NCI-H2171 treated with DMSO at 0.1 percent for 48 hours (cell line): ENCODE measurements around the gene METTL24.
"Not testable (repeated sequence)": the region's sequence is repeated elsewhere in the genome, so short reads cannot be mapped to it uniquely, and the experiment has no call there.

ENCODE experiments used
- DNase-seq: peaks from one replicate; lab custom pipeline; 2025; lab: John Stamatoyannopoulos, UW

METTL24 gene

GRCh38 chr6:110315207-110315868 is 42.8 kb downstream of the METTL24 start:
- no peak for DNase-seq

DNA sequence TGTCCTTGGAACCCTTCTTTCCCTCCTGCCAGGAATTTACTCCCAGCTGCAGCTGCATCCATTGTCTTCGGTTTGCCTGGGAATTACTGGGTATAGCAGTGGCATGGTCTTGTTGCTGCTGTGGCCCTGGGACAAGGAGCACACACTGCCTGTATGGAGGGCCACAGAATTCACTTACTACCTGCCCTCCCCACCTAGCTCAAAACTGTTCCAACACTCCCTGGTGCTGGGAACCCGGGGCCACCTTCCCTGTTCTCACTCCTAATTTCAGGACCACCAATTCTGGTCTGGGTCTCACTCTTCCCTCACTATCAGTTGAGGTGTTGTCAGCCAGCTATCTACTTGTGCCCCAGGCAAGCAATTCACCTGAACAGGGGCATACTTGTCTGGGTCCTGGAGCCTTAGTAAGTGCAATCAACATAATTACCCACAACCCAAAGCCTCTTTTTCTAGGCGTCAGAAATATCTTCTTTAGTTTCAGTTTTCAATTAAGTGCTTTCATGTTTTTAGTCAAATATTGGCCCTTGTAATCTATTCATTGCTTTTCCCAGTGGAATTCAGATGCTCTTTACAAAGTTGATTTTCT is 47.2 kb downstream of the METTL24 start:
- DNase-seq: no peak

DNA sequence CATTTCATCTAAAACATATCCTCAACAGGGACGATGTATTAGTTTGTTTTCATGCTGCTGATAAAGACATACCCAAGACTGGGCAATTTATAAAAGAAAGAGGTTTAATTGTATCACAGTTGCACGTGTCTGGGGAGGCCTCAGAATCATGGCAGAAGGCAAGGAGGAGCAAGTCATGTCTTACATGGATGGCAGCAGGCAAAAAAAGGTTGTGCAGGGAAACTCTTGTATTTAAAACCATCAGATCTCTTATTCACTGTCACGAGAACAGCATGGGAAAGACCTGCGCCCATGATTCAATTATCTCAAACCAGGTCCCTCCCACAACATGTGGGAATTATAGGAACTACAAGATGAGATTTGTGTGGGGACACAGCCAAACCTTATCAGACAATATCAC is 48.7 kb downstream of the METTL24 start:
- DNase-seq: not testable (repeated sequence)

DNA sequence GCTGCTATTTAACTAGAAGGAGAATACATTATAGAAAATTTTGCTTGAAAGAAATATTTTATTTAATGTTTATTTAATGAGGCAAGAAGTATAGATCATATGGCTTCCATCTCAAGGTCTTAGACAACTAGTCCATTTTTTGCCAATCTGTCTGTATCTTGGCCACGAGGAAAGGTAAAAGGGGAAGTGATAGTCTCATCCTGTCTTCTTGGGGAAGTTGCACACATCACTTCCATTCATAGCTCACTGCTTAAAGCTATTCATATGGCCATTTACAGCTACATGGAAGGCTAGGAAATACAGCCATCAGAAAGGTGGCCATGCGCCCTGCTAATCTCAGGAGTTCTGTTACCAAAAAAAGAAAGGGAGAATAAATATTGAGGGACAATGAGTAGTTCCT is 50.8 kb downstream of the METTL24 start:
- no peak for DNase-seq

DNA sequence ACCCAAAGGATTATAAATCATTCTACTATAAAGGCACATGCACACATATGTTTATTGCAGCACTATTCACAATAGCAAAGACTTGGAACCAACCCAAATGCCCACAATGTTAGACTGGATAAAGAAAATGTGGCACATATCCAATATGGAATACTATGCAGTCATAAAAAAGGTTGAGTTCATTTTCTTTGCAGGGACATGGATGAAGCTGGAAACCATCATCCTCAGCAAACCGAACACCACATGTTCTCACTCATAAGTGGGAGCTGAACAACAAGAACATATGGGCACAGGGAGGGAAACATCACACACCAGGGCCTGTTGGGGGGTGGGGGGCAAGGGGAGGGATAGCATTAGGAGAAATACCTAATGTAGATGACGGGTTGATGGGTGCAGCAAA is 52.3 kb downstream of the METTL24 start:
- DNase-seq: not testable (repeated sequence)

GRCh38 chr6:110303692-110304091 is 54.5 kb downstream of the METTL24 start:
- not testable (repeated sequence) for DNase-seq

- no peak for DNase-seq
Measured at GRCh38 chr6:110298916-110299315, 59.2 kb downstream of the METTL24 start.

DNA sequence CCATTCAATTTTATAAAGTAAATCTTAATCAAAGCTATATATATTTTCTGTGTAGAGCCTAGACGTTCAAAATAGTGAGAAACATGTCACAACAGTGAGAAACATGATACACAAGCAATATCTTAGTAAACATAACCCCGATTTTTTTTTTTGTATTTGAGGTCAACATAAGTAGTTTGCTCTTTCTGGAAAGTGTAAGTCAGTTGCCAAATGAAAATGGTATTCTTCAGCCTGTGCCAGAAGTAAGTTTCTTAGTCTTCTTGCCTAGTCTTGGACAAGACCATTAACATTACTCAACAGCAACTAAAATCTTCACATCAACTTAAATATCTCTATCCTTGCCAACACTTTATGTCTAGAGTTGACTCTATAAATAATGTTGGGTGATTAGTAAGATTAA is 59.7 kb downstream of the METTL24 start:
- peak; percentile 27 for DNase-seq

- DNase-seq: no peak
Measured at GRCh38 chr6:110296241-110297025, 61.7 kb downstream of the METTL24 start.

GRCh38 chr6:110295451-110296165 is 62.5 kb downstream of the METTL24 start:
- DNase-seq: no peak

DNA sequence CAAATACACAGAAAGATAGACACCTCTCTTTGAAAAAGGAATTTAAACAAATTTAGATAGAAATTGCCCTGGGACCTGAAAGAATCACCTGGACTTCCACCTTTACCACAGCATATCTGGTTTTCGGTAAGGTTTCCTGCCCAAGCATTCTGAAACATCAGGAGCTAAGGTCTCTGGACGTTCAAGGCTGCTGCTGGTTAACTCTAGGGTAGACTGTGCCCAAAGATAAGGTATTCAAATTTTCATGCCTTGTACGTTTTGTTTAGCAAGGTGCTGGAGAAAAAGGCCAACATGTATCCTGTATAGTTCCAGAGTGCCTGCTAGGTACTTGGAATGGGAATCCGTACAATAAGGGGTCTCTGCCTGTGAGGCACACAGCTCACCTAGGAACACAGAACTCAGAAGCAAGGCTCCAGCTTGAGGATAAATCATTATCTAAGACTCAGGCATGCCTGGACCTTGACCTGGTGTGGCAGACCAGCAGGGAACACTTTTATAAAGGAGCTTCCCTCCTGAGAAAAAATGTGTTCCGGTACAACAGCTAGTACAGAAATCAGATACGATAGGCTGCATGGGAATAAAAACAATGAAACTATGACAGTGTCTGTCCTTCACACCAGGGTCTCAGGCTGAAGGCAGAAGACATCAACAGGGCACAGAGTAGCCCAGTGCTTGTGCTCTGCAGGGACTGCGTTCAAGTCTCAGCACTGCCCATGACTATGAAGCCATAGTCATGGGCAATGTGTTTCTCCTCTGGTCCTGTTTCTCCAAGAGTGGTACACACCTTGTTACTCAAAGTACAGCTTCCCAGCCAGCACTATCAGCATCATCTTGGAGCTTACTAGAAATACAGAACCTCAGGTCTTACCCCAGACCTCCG is 70.4 kb downstream of the METTL24 start:
- DNase-seq: no peak

GRCh38 chr6:110285306-110286060 is 72.7 kb downstream of the METTL24 start:
- DNase-seq: no peak

- no peak for DNase-seq
Measured at GRCh38 chr6:110284855-110285254, 73.3 kb downstream of the METTL24 start.

GRCh38 chr6:110283657-110284056 is 74.5 kb downstream of the METTL24 start:
- no peak for DNase-seq

GRCh38 chr6:110282412-110282811 is 75.7 kb downstream of the METTL24 start:
- DNase-seq: no peak

GRCh38 chr6:110277100-110277665 is 81.0 kb downstream of the METTL24 start:
- DNase-seq: no peak

DNA sequence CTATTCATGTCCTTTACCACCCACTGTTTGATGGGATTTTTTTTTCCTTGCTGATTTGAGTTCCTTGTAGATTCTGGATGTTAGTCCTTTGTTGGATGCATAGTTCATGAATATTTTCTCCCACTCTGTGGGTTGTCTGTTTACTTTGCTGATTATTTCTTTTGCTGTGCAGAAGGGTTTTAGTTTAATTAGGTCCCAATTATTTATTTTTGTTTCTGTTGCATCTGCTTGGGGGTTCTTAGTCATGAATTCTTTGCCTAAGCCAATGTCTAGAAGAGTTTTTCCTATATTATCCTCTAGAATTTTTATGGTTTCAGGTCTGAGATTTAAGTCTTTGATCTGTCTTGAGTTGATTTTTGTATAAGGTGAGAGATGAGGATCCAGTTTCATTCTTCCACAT is 85.4 kb downstream of the METTL24 start:
- not testable (repeated sequence) for DNase-seq

GRCh38 chr6:110271732-110272022 is 86.5 kb downstream of the METTL24 start:
- no peak for DNase-seq

GRCh38 chr6:110270165-110270564 is 88.0 kb downstream of the METTL24 start:
- DNase-seq: no peak

GRCh38 chr6:110269623-110270022 is 88.5 kb downstream of the METTL24 start:
- no peak for DNase-seq

DNA sequence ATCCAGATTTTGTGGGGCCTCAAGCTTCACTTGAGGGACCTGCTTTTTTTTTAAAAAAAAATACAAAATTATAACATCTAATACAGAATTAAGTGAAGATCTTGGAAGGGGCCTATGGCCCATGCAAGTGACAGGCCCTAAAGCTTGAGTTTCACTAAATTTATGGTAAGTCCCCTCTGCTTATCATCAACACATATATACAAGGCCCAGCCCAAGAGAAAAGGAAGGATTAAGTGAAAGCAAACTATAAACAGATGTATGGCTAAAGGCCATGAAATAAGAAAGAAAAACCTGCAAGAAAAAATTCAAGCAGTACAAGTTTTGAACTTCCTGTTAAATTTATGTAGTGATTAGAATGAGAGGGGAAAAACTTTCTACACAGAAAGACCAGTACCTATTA is 91.2 kb downstream of the METTL24 start:
- DNase-seq: no peak
